Occipital lobe (tissue), 2 donors: ENCODE measurements around the gene MYO10. TPM values are rescaled to one million over a fixed set of nuclear protein-coding genes. Genes with fewer than 3 reads are reported as not detected.
A peak's percentile ranks its signal among the peaks of the same experiment; 100 is the strongest.

ENCODE experiments used
- DNase-seq: peaks from one replicate; lab custom pipeline; 2025; lab: John Stamatoyannopoulos, UW
- total RNA-seq: library from RNA; depleted of rRNA; stranded (reverse); fragments of >200 nt; gene quantifications from one replicate; pipeline ENCODE4 v1.2.3, GENCODE V29; 2014

The MYO10 gene
- total RNA-seq, 1 donor from 2014 or later, result 31.2 TPM

GRCh38 chr5:16713386-16713928 is 222.6 kb downstream of the MYO10 start:
- DNase-seq, result peak; percentile 55

- DNase-seq, result no peak
Observed at GRCh38 chr5:16712620-16713019, 223.5 kb downstream of the MYO10 start.

GRCh38 chr5:16712178-16712577 is 223.9 kb downstream of the MYO10 start:
- DNase-seq, result no peak

- no peak for DNase-seq
Observed at GRCh38 chr5:16709691-16710433, 226.2 kb downstream of the MYO10 start.

- no peak for DNase-seq
Observed at GRCh38 chr5:16707869-16708192, 228.3 kb downstream of the MYO10 start.

- no peak for DNase-seq
Observed at GRCh38 chr5:16707168-16707868, 228.8 kb downstream of the MYO10 start.

- no peak for DNase-seq
Observed at GRCh38 chr5:16704945-16705344, 231.1 kb downstream of the MYO10 start.

GRCh38 chr5:16702964-16703363 is 233.1 kb downstream of the MYO10 start:
- no peak for DNase-seq

GRCh38 chr5:16701134-16702099 is 234.7 kb downstream of the MYO10 start:
- DNase-seq, result no peak

- DNase-seq, result no peak
Observed at GRCh38 chr5:16700081-16700480, 236.0 kb downstream of the MYO10 start.

- DNase-seq, result no peak
Observed at GRCh38 chr5:16695779-16696178, 240.3 kb downstream of the MYO10 start.

- DNase-seq, result no peak
Observed at GRCh38 chr5:16693879-16694278, 242.2 kb downstream of the MYO10 start.

GRCh38 chr5:16691731-16692130 is 244.4 kb downstream of the MYO10 start:
- no peak for DNase-seq

- DNase-seq, result no peak
Observed at GRCh38 chr5:16690243-16690852, 245.7 kb downstream of the MYO10 start.

GRCh38 chr5:16687898-16688297 is 248.2 kb downstream of the MYO10 start:
- no peak for DNase-seq

- no peak for DNase-seq
Observed at GRCh38 chr5:16685069-16685468, 251.0 kb downstream of the MYO10 start.

- DNase-seq, result no peak
Observed at GRCh38 chr5:16681876-16682275, 254.2 kb downstream of the MYO10 start.

- no peak for DNase-seq
Observed at GRCh38 chr5:16679863-16680262, 256.2 kb downstream of the MYO10 start.

GRCh38 chr5:16679190-16679589 is 256.9 kb downstream of the MYO10 start:
- no peak for DNase-seq

GRCh38 chr5:16675806-16676205 is 260.3 kb downstream of the MYO10 start:
- no peak for DNase-seq

GRCh38 chr5:16674750-16675149 is 261.3 kb downstream of the MYO10 start:
- DNase-seq, result no peak
